Muscle layer of duodenum (tissue), 2 donors: ENCODE measurements around the gene NXPE3.

Source experiments
- H3K27ac ChIP-seq: one replicate; pipeline ENCODE4 v1.7.0; 2013; ENCODE audit warnings: mild to moderate bottlenecking, low read length
- H3K27me3 ChIP-seq: one replicate; pipeline ENCODE4 v1.7.0; 2013; ENCODE audit warnings: low read depth, mild to moderate bottlenecking, control low read depth, low read length
- H3K36me3 ChIP-seq, 2 donors: one replicate each; pipeline ENCODE4 v1.7.0; 2013; ENCODE audit warnings: low read length in 2 of 2, control low read depth in 1 of 2, mild to moderate bottlenecking in 1 of 2; ENCODE audit not compliant: insufficient read depth in 2 of 2, control insufficient read depth in 1 of 2
- H3K4me1 ChIP-seq, 2 donors: one replicate each; pipeline ENCODE4 v1.7.0; 2013; ENCODE audit warnings: low read length in 2 of 2, mild to moderate bottlenecking in 2 of 2, control low read depth in 1 of 2, moderate library complexity in 1 of 2; ENCODE audit not compliant: insufficient read depth in 2 of 2, control insufficient read depth in 1 of 2
- H3K4me3 ChIP-seq, 2 donors: one replicate each; pipeline ENCODE4 v1.7.0; 2013; ENCODE audit warnings: low read length in 2 of 2, low read depth in 1 of 2, mild to moderate bottlenecking in 1 of 2
- H3K9me3 ChIP-seq, 2 donors: one replicate each; pipeline ENCODE4 v1.7.0; 2013; ENCODE audit warnings: low read length in 2 of 2, control low read depth in 1 of 2, mild to moderate bottlenecking in 1 of 2; ENCODE audit not compliant: control insufficient read depth in 1 of 2
- donor health status: healthy.

Gene NXPE3

GRCh38 chr3:101867511-101867910 is 88.5 kb downstream of the NXPE3 start:
- no peaks in the 10 kb centered on the region for H3K27me3 ChIP-seq
- H3K4me1 ChIP-seq, result peaks cover 0 to 3% of the 10 kb centered on the region in 2 donors
- H3K9me3 ChIP-seq, result no peaks in the 10 kb centered on the region
- no peaks in the 10 kb centered on the region for H3K36me3 ChIP-seq
- no peak overlapping the region for H3K27ac ChIP-seq
- H3K4me3 ChIP-seq, result no peak overlapping the region

- Histone ChIP-seq H3K9me3 (no peaks in the 10 kb centered on the region), H3K36me3 (no peaks in the 10 kb centered on the region), H3K4me3 (no peak overlapping the region), H3K4me1 (peaks cover 0 to 3% of the 10 kb centered on the region in 2 donors), H3K27me3 (no peaks in the 10 kb centered on the region), H3K27ac (no peak overlapping the region)
These were observed 89.0 kb downstream of the NXPE3 start for GRCh38 chr3:101867996-101868395.

- Histone ChIP-seq H3K4me1 (peaks cover 0 to 3% of the 10 kb centered on the region in 2 donors), H3K4me3 (no peak overlapping the region), H3K36me3 (no peaks in the 10 kb centered on the region), H3K9me3 (no peaks in the 10 kb centered on the region), H3K27ac (no peak overlapping the region), H3K27me3 (no peaks in the 10 kb centered on the region)
These were observed 89.8 kb downstream of the NXPE3 start for GRCh38 chr3:101868534-101869464.

- Histone ChIP-seq H3K36me3 (no peaks in the 10 kb centered on the region), H3K27ac (no peak overlapping the region), H3K9me3 (no peaks in the 10 kb centered on the region)
These were observed 91.1 kb downstream of the NXPE3 start for GRCh38 chr3:101870138-101870537.

GRCh38 chr3:101873619-101874018 is 94.6 kb downstream of the NXPE3 start:
- no peaks in the 10 kb centered on the region for H3K27me3 ChIP-seq
- H3K36me3 ChIP-seq, result no peaks in the 10 kb centered on the region
- no peaks in the 10 kb centered on the region for H3K9me3 ChIP-seq
- no peaks in the 10 kb centered on the region for H3K4me1 ChIP-seq
- H3K27ac ChIP-seq, result no peak overlapping the region
- H3K4me3 ChIP-seq, result no peak overlapping the region

More at GRCh38 chr3:101870138-101870537, 91.1 kb downstream of the NXPE3 start:
- Histone ChIP-seq H3K4me3 (no peak overlapping the region), H3K4me1 (peaks cover 0 to 3% of the 10 kb centered on the region in 2 donors), H3K27me3 (no peaks in the 10 kb centered on the region)

GRCh38 chr3:101876142-101876541 is 97.1 kb downstream of the NXPE3 start:
- Histone ChIP-seq H3K27ac (no peak overlapping the region), H3K27me3 (no peaks in the 10 kb centered on the region), H3K36me3 (no peaks in the 10 kb centered on the region), H3K4me3 (no peak overlapping the region), H3K9me3 (no peaks in the 10 kb centered on the region), H3K4me1 (no peaks in the 10 kb centered on the region)
